ENCODE data around the gene AFF1.

- no peak for TF ChIP-seq CTCF (IDR thresholded peaks at IDR 0.05)
- no peak for TF ChIP-seq POLR2A (IDR thresholded peaks at IDR 0.05)
These were observed 26.6 kb upstream of the AFF1 start for GRCh38 chr4:86908251-86908657.

Measured in uterus (tissue), 2 donors.